ENCODE data around the gene ASZ1. TPM values are rescaled to one million over a fixed set of nuclear protein-coding genes. Genes with fewer than 3 reads are reported as not detected.
"Not testable (repeated sequence)": the region's sequence is repeated elsewhere in the genome, so short reads cannot be mapped to it uniquely, and the experiment has no call there.

The ASZ1 gene
- not detected for total RNA-seq
- long read RNA-seq: 0 reads

GRCh38 chr7:117427258-117427701 is at the start of gene ASZ1:
Gene ASZ1 (minus strand): TSS chr7:117427493. CDS start chr7:117427460, 33 bp downstream.
- intact Hi-C loops (cut with micrococcal nuclease): no loop called here
- no peak for DNase-seq
- no peak for ATAC-seq

DNA sequence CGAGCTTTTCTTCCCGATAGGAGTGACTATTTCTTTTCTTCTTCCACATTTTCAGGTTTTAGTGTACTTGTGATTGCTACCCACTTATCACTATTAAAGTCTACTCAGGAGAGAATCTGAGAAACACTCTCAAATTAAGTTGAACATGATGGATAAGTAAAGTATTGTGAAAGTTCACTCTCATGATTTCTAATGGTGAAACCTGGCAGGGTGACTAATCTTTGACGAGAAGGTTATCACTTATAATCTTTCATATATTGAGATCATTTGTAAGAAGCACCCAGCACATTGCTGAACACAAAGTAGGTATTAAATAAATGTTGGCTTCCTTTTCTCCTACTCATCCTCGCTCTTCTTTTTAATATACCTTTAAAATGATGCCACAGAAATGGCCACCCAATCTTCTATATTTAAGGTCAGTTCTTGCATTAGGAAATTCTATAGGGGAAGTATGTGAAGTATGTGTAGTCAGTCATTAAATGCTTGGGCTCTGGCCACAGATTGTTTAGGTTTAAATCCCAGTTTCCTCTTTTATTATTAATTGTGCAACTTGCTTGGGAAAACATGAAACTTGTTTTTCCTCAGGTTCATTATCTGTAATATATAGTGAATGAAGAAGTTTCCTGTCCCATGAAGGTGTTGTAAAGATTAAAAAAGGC is 49.4 kb upstream of the ASZ1 start:
- DNase-seq: no peak
- no peak for ATAC-seq
- intact Hi-C loops (cut with micrococcal nuclease): no loop called here

GRCh38 chr7:117472335-117472734 is 45.0 kb upstream of the ASZ1 start:
- intact Hi-C loops (cut with micrococcal nuclease): no loop called here
- DNase-seq (no peak), ATAC-seq (peak; percentile 97)

DNA sequence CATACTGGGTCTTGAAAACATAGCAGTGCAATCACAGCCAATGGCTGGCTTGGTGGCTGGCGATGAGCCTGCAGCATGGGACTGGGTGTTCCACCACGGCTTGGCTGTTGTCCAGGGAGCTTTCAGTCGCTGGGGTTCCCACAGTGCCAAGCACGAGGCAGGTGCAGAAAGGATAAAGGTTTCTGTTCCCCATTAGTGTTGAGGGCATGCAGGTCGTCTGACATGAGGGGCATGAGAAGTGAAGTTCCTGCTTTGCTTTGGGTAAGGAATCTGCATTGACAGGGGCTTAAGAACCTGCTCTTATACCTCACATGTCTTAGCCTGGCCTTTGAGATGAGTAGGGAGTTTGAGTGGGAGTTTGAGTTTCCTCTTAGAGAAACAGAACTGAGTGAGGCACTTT is 43.5 kb upstream of the ASZ1 start:
- intact Hi-C loops (cut with micrococcal nuclease): no loop called here
- ATAC-seq: peak; percentile 89
- DNase-seq: peak; percentile 82

DNA sequence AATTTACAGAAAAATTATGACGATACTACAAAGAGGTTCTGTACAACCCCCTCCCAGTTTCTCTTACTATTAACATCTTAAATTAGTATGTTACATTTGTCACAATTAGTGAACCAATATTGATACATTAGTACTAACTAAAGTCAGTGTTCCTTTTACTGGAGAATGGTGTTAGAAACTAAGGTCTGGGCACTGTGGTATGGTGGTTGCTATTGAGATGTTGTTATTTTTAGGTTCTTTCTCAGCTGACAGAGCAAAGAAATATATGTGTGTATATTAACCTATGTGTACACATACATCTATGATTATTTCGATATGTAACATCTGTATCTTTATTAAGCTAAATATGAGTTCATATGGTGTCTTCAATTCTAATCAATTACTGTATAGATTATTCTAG is 40.9 kb upstream of the ASZ1 start:
- DNase-seq: no peak
- intact Hi-C loops (cut with micrococcal nuclease): no loop called here
- ATAC-seq: no peak

DNA sequence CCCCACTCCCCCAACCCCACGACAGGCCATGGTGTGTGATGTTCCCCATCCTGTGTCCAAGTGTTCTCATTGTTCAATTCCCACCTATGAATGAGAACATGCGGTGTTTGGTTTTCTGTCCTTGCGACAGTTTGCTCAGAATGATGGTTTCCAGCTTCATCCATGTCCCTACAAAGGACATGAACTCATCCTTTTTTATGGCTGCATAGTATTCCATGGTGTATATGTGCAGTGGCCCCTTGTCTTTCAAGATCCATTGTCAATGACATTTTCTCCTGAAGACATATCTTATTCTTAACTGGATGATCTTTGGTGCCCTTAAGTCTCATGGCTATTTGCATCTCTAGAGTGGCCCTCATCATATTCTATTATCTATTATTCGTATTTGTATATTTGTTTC is 33.5 kb upstream of the ASZ1 start:
- not testable (repeated sequence) for ATAC-seq

DNA sequence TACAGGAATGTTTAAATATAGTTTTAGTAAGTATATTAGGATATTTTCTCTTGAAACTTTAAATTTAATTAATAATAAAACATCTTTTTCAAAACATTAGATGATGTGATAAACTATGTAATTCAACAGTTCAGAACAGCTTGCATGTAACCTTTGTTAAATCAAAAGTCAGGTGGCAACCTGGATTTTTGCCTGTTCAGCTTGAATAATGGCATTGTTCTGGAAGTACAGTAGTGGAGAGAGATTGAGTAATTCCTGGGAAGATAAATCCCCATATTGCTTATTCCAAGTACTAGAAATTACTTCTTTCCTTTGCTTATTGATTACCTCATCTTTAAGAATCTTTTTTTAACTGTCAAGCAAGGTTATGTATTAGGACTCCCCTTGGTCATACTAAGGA is 32.4 kb upstream of the ASZ1 start:
- DNase-seq (no peak), ATAC-seq (no peak)
- intact Hi-C loops (cut with micrococcal nuclease): no loop called here

More for the DNA sequence above, 33.5 kb upstream of the ASZ1 start:
- DNase-seq; intact Hi-C loops (cut with micrococcal nuclease): not testable (repeated sequence)

DNA sequence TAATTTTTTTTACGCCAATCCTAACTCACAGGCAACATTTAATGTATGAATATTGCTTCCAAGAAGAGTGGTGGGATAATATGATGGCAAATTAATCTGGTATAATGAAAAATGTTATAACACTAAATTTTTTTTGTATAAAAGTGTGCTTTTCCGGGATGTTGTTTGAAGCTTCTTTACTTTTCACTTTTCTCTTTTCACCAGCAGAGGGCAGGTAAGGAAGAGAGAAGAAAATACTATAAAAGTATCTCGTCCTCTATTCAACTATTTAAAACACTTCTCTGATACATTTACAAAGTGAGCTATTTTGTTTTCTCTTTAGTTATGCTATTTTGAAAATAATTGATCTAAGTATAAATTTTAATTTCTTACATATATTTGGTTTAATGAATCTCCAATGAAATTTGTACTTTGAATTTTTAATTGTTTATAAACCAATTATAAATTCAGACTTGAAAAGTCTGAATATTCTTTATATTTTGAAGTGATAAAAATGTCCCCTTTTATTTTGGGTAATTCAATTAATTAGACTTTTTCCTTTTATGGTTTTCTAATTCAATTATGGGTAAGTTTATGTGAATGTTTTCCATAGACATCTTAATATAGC is 31.8 kb upstream of the ASZ1 start:
- no peak for DNase-seq
- intact Hi-C loops (cut with micrococcal nuclease): no loop called here
- no peak for ATAC-seq

- intact Hi-C loops (cut with micrococcal nuclease): no loop called here
- DNase-seq (no peak), ATAC-seq (no peak)
These were observed 21.4 kb upstream of the ASZ1 start for GRCh38 chr7:117448655-117449054.

GRCh38 chr7:117446220-117446815 is 19.0 kb upstream of the ASZ1 start:
- DNase-seq: no peak
- intact Hi-C loops (cut with micrococcal nuclease): no loop called here
- ATAC-seq: no peak

GRCh38 chr7:117445206-117445605 is 17.9 kb upstream of the ASZ1 start:
- intact Hi-C loops (cut with micrococcal nuclease): no loop called here
- ATAC-seq: no peak
- no peak for DNase-seq

DNA sequence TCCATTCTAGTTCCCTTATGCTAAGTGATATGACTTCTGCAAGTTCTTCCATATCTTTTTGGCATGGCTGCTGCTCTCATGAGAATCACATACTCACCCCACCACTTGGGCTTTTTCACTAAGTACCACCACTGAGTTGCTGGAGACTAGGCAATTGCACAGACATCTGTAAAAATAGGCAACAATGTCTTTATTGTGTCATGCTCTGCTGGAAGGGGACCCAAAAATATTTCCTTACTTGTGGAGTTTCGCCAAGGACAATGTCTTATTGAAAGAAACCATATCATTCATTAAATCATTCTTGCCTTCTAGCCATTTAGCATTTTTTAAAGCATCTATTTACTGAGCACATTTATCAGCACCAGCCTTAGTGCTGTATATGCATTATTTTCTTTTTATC is 17.4 kb upstream of the ASZ1 start:
- intact Hi-C loops (cut with micrococcal nuclease): no loop called here
- no peak for ATAC-seq
- no peak for DNase-seq

GRCh38 chr7:117435475-117436043 is 8.3 kb upstream of the ASZ1 start:
- no peak for DNase-seq
- no peak for ATAC-seq
- intact Hi-C loops (cut with micrococcal nuclease): no loop called here

- intact Hi-C loops (cut with micrococcal nuclease): no loop called here
These were observed 3.0 kb downstream of the ASZ1 start for GRCh38 chr7:117424090-117424829.

GRCh38 chr7:117414591-117414990 is 12.7 kb downstream of the ASZ1 start:
- DNase-seq; ATAC-seq; intact Hi-C loops (cut with micrococcal nuclease): not testable (repeated sequence)

More at GRCh38 chr7:117424090-117424829, 3.0 kb downstream of the ASZ1 start:
- ATAC-seq (no peak), DNase-seq (no peak)

DNA sequence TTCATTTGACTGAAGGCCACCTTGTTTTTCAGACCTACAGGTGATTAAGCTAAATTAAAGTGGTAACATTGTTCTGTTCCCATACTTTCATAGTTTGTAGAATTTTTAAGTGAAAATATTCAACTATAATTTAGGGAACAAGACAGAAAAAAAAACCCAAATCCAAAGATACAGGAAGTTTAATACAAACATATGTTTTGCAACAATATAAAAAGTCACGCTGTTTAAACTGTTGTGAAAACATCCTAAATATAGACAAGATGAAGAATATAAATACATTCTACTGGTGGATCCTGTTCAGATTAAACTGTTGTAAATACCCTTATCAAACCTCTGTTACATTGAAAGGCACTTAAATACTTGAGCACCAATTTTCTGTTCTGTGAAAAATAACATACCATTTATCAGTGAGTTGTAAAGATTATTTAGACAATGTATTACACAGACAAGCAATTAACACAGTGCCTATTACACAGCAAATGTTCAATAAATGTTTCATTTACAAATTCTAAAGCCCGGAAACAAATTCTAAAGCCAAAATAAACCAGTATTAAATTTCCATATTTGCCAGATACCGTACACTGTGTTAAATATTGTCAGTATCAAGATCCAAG is 14.2 kb downstream of the ASZ1 start:
- ATAC-seq (no peak), DNase-seq (no peak)
- intact Hi-C loops (cut with micrococcal nuclease): no loop called here

GRCh38 chr7:117412390-117412789 is 14.9 kb downstream of the ASZ1 start:
- intact Hi-C loops (cut with micrococcal nuclease): no loop called here
- no peak for ATAC-seq

GRCh38 chr7:117411539-117411938 is 15.8 kb downstream of the ASZ1 start:
- ATAC-seq: no peak
- DNase-seq: no peak
- intact Hi-C loops (cut with micrococcal nuclease): no loop called here

More at GRCh38 chr7:117412390-117412789, 14.9 kb downstream of the ASZ1 start:
- no peak for DNase-seq

- intact Hi-C loops (cut with micrococcal nuclease): no loop called here
- DNase-seq: no peak
- ATAC-seq: no peak
These were observed 18.5 kb downstream of the ASZ1 start for GRCh38 chr7:117408831-117409230.
